Measurements from ENCODE around the gene PRDM16.

GRCh38 chr1:3067301-3067670 lies 1.7 kb upstream of the PRDM16 start:
- TF ChIP-seq CTCF (conservative IDR thresholded peaks at IDR 0.05 in 1 of 2, IDR thresholded peaks at IDR 0.05 in 1 of 2; ENCODE audit: extremely low read depth in 1 of 2, insufficient read depth in 1 of 2, low read depth in 1 of 2, low read length in 2 of 2) (no peak), EZH2 (IDR thresholded peaks at IDR 0.05; ENCODE audit: borderline replicate concordance, low read length) (no peak)
